IPS-15b (cell line): ENCODE results near the gene RASSF5.

Source experiments
- H3K27me3 ChIP-seq: one replicate; pipeline ENCODE4 v1.6.1; 2013; ENCODE audit warnings: low read length; ENCODE audit not compliant: control insufficient read depth, insufficient read depth
- H3K36me3 ChIP-seq: one replicate; pipeline ENCODE4 v1.6.1; 2013; ENCODE audit warnings: low read length; ENCODE audit not compliant: control insufficient read depth, insufficient read depth
- H3K4me1 ChIP-seq: one replicate; pipeline ENCODE4 v1.6.1; 2013; ENCODE audit warnings: mild to moderate bottlenecking, low read length; ENCODE audit not compliant: control insufficient read depth, insufficient read depth
- H3K4me3 ChIP-seq: one replicate; pipeline ENCODE4 v1.5.1; 2013; ENCODE audit warnings: low read depth, low read length
- H3K9ac ChIP-seq: one replicate; pipeline ENCODE4 v1.6.1; 2013; ENCODE audit warnings: low read depth, mild to moderate bottlenecking, low read length
- H3K9me3 ChIP-seq: one replicate; pipeline ENCODE4 v1.6.1; 2013; ENCODE audit warnings: mild to moderate bottlenecking, low read length; ENCODE audit not compliant: control insufficient read depth, insufficient read depth

Gene RASSF5

GRCh38 chr1:206490771-206491405 lies 16.4 kb upstream of the RASSF5 start:
- no peaks in the 10 kb centered on the region for H3K27me3 ChIP-seq
- no peak overlapping the region for H3K9ac ChIP-seq
- no peak overlapping the region for H3K4me3 ChIP-seq
- peaks cover 15% of the 10 kb centered on the region for H3K36me3 ChIP-seq
- H3K9me3 ChIP-seq: no peaks in the 10 kb centered on the region
- H3K4me1 ChIP-seq: no peaks in the 10 kb centered on the region

- Histone ChIP-seq H3K9me3 (no peaks in the 10 kb centered on the region), H3K27me3 (no peaks in the 10 kb centered on the region), H3K9ac (no peak overlapping the region), H3K4me3 (no peak overlapping the region), H3K36me3 (peaks cover 15% of the 10 kb centered on the region), H3K4me1 (no peaks in the 10 kb centered on the region)
Measured at GRCh38 chr1:206491616-206492015, 15.7 kb upstream of the RASSF5 start.

- Histone ChIP-seq H3K4me1 (no peaks in the 10 kb centered on the region), H3K36me3 (peaks cover 15% of the 10 kb centered on the region), H3K9ac (no peak overlapping the region), H3K9me3 (no peaks in the 10 kb centered on the region), H3K27me3 (no peaks in the 10 kb centered on the region), H3K4me3 (no peak overlapping the region)
Measured at GRCh38 chr1:206492589-206492988, 14.7 kb upstream of the RASSF5 start.

- H3K9me3 ChIP-seq: no peaks in the 10 kb centered on the region
- peaks cover 15% of the 10 kb centered on the region for H3K36me3 ChIP-seq
- H3K4me3 ChIP-seq: no peak overlapping the region
- no peaks in the 10 kb centered on the region for H3K27me3 ChIP-seq
- H3K9ac ChIP-seq: no peak overlapping the region
- no peaks in the 10 kb centered on the region for H3K4me1 ChIP-seq
Measured at GRCh38 chr1:206493279-206493678, 14.1 kb upstream of the RASSF5 start.

GRCh38 chr1:206495011-206495461 lies 12.3 kb upstream of the RASSF5 start:
- Histone ChIP-seq H3K27me3 (no peaks in the 10 kb centered on the region), H3K9ac (peak overlapping the region; percentile 1), H3K4me3 (no peak overlapping the region), H3K4me1 (no peaks in the 10 kb centered on the region), H3K36me3 (peaks cover 15% of the 10 kb centered on the region), H3K9me3 (no peaks in the 10 kb centered on the region)

- H3K36me3 ChIP-seq: peaks cover 15% of the 10 kb centered on the region
- no peak overlapping the region for H3K4me3 ChIP-seq
- H3K4me1 ChIP-seq: no peaks in the 10 kb centered on the region
- H3K27me3 ChIP-seq: no peaks in the 10 kb centered on the region
- no peak overlapping the region for H3K9ac ChIP-seq
- H3K9me3 ChIP-seq: no peaks in the 10 kb centered on the region
Measured at GRCh38 chr1:206495493-206496046, 11.8 kb upstream of the RASSF5 start.

- H3K9ac ChIP-seq: no peak overlapping the region
- no peak overlapping the region for H3K4me3 ChIP-seq
- H3K9me3 ChIP-seq: no peaks in the 10 kb centered on the region
- H3K27me3 ChIP-seq: no peaks in the 10 kb centered on the region
- H3K4me1 ChIP-seq: no peaks in the 10 kb centered on the region
- peaks cover 15% of the 10 kb centered on the region for H3K36me3 ChIP-seq
Measured at GRCh38 chr1:206496131-206496793, 11.1 kb upstream of the RASSF5 start.

- H3K27me3 ChIP-seq: peaks cover 8% of the 10 kb centered on the region
- H3K4me1 ChIP-seq: no peaks in the 10 kb centered on the region
- no peaks in the 10 kb centered on the region for H3K9me3 ChIP-seq
- peaks cover 12% of the 10 kb centered on the region for H3K36me3 ChIP-seq
- H3K9ac ChIP-seq: no peak overlapping the region
- no peak overlapping the region for H3K4me3 ChIP-seq
Measured at GRCh38 chr1:206497363-206497762, 10.0 kb upstream of the RASSF5 start.

- H3K4me3 ChIP-seq: no peak overlapping the region
- H3K9ac ChIP-seq: no peak overlapping the region
- no peaks in the 10 kb centered on the region for H3K9me3 ChIP-seq
- no peaks in the 10 kb centered on the region for H3K4me1 ChIP-seq
- H3K27me3 ChIP-seq: peaks cover 8% of the 10 kb centered on the region
- H3K36me3 ChIP-seq: peaks cover 9% of the 10 kb centered on the region
Measured at GRCh38 chr1:206497774-206498173, 9.6 kb upstream of the RASSF5 start.

- Histone ChIP-seq H3K4me3 (no peak overlapping the region), H3K4me1 (no peaks in the 10 kb centered on the region), H3K27me3 (peaks cover 12% of the 10 kb centered on the region), H3K36me3 (peaks cover 4% of the 10 kb centered on the region), H3K9ac (no peak overlapping the region), H3K9me3 (no peaks in the 10 kb centered on the region)
Measured at GRCh38 chr1:206498685-206499084, 8.6 kb upstream of the RASSF5 start.

GRCh38 chr1:206500046-206500445 lies 7.3 kb upstream of the RASSF5 start:
- peaks cover 23% of the 10 kb centered on the region for H3K27me3 ChIP-seq
- H3K9me3 ChIP-seq: no peaks in the 10 kb centered on the region
- no peaks in the 10 kb centered on the region for H3K4me1 ChIP-seq
- no peak overlapping the region for H3K4me3 ChIP-seq
- H3K36me3 ChIP-seq: no peaks in the 10 kb centered on the region
- H3K9ac ChIP-seq: no peak overlapping the region

GRCh38 chr1:206501881-206502280 lies 5.5 kb upstream of the RASSF5 start:
- Histone ChIP-seq H3K9ac (no peak overlapping the region), H3K4me1 (no peaks in the 10 kb centered on the region), H3K27me3 (peaks cover 41% of the 10 kb centered on the region), H3K36me3 (no peaks in the 10 kb centered on the region), H3K9me3 (no peaks in the 10 kb centered on the region), H3K4me3 (no peak overlapping the region)
